ENCODE results near the gene ARRB1. TPM values are rescaled to one million over a fixed set of nuclear protein-coding genes. Genes with fewer than 3 reads are reported as not detected.

The ARRB1 gene
- total and polyA plus RNA-seq, 2 of the 13 experiments (the other 11 are each of a cell fraction or from before 2014, with no cell fraction given) = 22.5 to 35.7 TPM

GRCh38 chr11:75394085-75394840 lies 42.8 kb upstream of the ARRB1 start:
- Histone ChIP-seq H3K27ac (ENCODE audit: extremely low read length, insufficient read depth, low read length) (no peak overlapping the region), H4K20me1 (ENCODE audit: insufficient read depth, low read length) (no peaks in the 10 kb centered on the region), H3K4me2 (ENCODE audit: low read depth, low read length) (no peak overlapping the region), H2AFZ (ENCODE audit: low read length) (no peak overlapping the region), H3K27me3 (ENCODE audit: control insufficient read depth in 1 of 2, insufficient read depth in 2 of 2, low read length in 2 of 2) (peaks cover 0 to 5% of the 10 kb centered on the region in 2 experiments; a peak in 4 of 5 replicates), H3K9me3 (ENCODE audit: low read length) (no peaks in the 10 kb centered on the region), H3K79me2 (ENCODE audit: insufficient read depth, low read length) (no peaks in the 10 kb centered on the region), H3K4me3 (replicated peaks in 1 of 3; ENCODE audit: insufficient read depth in 1 of 3, low read depth in 2 of 3, low read length in 3 of 3) (no peak overlapping the region), H3K9ac (ENCODE audit: insufficient read depth, low read depth, low read length) (no peak overlapping the region), H3K4me1 (ENCODE audit: insufficient read depth, low read length) (peaks cover 11% of the 10 kb centered on the region), H3K36me3 (replicated peaks in 1 of 2; ENCODE audit: control insufficient read depth in 1 of 2, insufficient read depth in 2 of 2, low read length in 2 of 2) (no peaks in the 10 kb centered on the region)
- no peak for ATAC-seq
- TF ChIP-seq PLSCR1 (CRISPR knock-in tag; IDR thresholded peaks at IDR 0.05; ENCODE audit: borderline replicate concordance) = no peak
- TF ChIP-seq ZNF121 (CRISPR knock-in tag; IDR thresholded peaks at IDR 0.05) = peak; percentile 89
- TF ChIP-seq ATF7 (IDR thresholded peaks at IDR 0.05) = peak; percentile 35; the same call in 1 of the 2 replicates
- no peak for TF ChIP-seq ATF7 (CRISPR knock-in tag; IDR thresholded peaks at IDR 0.05)
- intact Hi-C loops (cut with micrococcal nuclease; ENCODE audit: unreplicated experiment) (no loop called here), in situ Hi-C loops (cut with HindIII; ENCODE audit: extremely low pct_ligation_motif_present, low pct_unique_long_range_greater_than_20kb) (no loop called here)
- no peak for FAIRE-seq
- no peak for DNase-seq (ENCODE audit: low spot score)
- POLR2A ChIA-PET = no interaction called here
- CTCF ChIA-PET (ENCODE audit: low intra/inter-chr PET ratio, low total read pairs) = no interaction called here
- 24% methylated on average over 8 of the region's 8 CpGs for WGBS (ENCODE audit: low lambda C conversion rate)
- BruUV-seq (replicated peaks) = no TSS peak

- Histone ChIP-seq H3K36me3 (replicated peaks in 1 of 2; ENCODE audit: control insufficient read depth in 1 of 2, insufficient read depth in 2 of 2, low read length in 2 of 2) (no peaks in the 10 kb centered on the region), H3K4me1 (ENCODE audit: insufficient read depth, low read length) (peaks cover 42% of the 10 kb centered on the region), H3K4me3 (replicated peaks in 1 of 3; ENCODE audit: insufficient read depth in 1 of 3, low read depth in 2 of 3, low read length in 3 of 3) (no peak overlapping the region), H3K79me2 (ENCODE audit: insufficient read depth, low read length) (no peaks in the 10 kb centered on the region), H3K27me3 (ENCODE audit: control insufficient read depth in 1 of 2, insufficient read depth in 2 of 2, low read length in 2 of 2) (peaks cover 0 to 5% of the 10 kb centered on the region in 2 experiments; a peak in 4 of 5 replicates), H4K20me1 (ENCODE audit: insufficient read depth, low read length) (no peaks in the 10 kb centered on the region), H3K4me2 (ENCODE audit: low read depth, low read length) (no peak overlapping the region), H3K9me3 (ENCODE audit: low read length) (no peaks in the 10 kb centered on the region), H3K27ac (ENCODE audit: extremely low read length, insufficient read depth, low read length) (no peak overlapping the region), H3K9ac (ENCODE audit: insufficient read depth, low read depth, low read length) (no peak overlapping the region), H2AFZ (ENCODE audit: low read length) (no peak overlapping the region)
- intact Hi-C loops (cut with micrococcal nuclease; ENCODE audit: unreplicated experiment) = no loop called here
- FAIRE-seq = no peak
- no peak for ATAC-seq
- ChIA-PET CTCF (ENCODE audit: low intra/inter-chr PET ratio, low total read pairs) (interaction anchor here (3.4 kb wide), 1 partner anchor 142 kb away, joined by 18 read pairs; no protein-coding TSS in a partner anchor), POLR2A (no interaction called here)
- DNase-seq (ENCODE audit: low spot score) = no peak
- 71% methylated on average over 7 of the region's 7 CpGs for WGBS (ENCODE audit: low lambda C conversion rate)
- BruUV-seq (replicated peaks) = no TSS peak
- in situ Hi-C loops (cut with HindIII; ENCODE audit: extremely low pct_ligation_motif_present, low pct_unique_long_range_greater_than_20kb) = loop anchor here (5.0 kb wide), 1 partner anchor 142 kb away; no protein-coding TSS in a partner anchor
- TF ChIP-seq DR1 (CRISPR knock-in tag; IDR thresholded peaks at IDR 0.05) (no peak), LCORL (IDR thresholded peaks at IDR 0.05) (no peak), LCORL (CRISPR knock-in tag; IDR thresholded peaks at IDR 0.05) (no peak), SOX13 (IDR thresholded peaks at IDR 0.05) (no peak), SOX13 (CRISPR knock-in tag; conservative IDR thresholded peaks at IDR 0.05 in 1 of 2, IDR thresholded peaks at IDR 0.05 in 1 of 2) (no peak), NFAT5 (CRISPR knock-in tag; IDR thresholded peaks at IDR 0.05) (no peak), ZNF10 (CRISPR knock-in tag; IDR thresholded peaks at IDR 0.05; ENCODE audit: borderline replicate concordance, low read depth) (no peak), ZNF569 (CRISPR knock-in tag; IDR thresholded peaks at IDR 0.05; ENCODE audit: borderline replicate concordance) (no peak)
These were observed 38.5 kb upstream of the ARRB1 start for GRCh38 chr11:75389925-75390324.
